ENCODE data around the gene SYNPR. TPM values are rescaled to one million over a fixed set of nuclear protein-coding genes. Genes with fewer than 3 reads are reported as not detected.

The SYNPR gene
- total RNA-seq, 6 experiments from 2014 or later, result not detected

DNA sequence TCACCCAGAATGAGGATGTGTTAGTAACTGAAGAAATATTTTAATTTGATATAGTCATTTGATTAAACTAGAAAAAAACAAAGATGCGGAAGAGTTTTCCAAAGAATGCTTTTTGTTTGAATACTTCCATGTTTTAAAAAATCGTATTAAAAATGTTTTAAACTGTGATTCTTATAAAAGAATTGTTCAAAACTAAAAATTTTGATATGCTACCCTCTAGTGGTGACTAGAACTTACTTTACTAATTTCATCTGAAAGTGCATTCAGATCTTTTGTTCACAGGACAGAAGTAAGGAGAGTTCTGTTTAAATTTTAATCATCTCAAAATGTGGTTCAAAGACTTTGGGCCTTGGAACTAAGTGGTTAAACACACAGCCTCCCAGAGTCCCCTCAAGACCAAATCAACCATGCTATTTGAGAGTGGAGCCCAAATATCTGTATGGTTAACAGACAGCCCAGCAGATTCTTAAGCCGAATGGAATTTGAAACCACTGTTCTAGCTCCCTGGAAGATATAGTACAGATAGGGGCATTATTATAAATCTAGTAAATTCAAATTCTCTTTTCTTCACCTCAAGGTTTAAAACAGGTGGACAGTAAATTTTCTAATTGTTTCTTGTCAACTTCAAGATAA lies 45.2 kb upstream of the SYNPR start:
- intact Hi-C loops (cut with DNase I), result no loop called here
- H3K4me3 ChIP-seq, result no peak overlapping the region
- H3K9me3 ChIP-seq, result no peaks in the 10 kb centered on the region
- H3K27ac ChIP-seq, result no peak overlapping the region
- TF ChIP-seq POLR2A (IDR thresholded peaks at IDR 0.05), result no peak
- TF ChIP-seq, protein P1, sequence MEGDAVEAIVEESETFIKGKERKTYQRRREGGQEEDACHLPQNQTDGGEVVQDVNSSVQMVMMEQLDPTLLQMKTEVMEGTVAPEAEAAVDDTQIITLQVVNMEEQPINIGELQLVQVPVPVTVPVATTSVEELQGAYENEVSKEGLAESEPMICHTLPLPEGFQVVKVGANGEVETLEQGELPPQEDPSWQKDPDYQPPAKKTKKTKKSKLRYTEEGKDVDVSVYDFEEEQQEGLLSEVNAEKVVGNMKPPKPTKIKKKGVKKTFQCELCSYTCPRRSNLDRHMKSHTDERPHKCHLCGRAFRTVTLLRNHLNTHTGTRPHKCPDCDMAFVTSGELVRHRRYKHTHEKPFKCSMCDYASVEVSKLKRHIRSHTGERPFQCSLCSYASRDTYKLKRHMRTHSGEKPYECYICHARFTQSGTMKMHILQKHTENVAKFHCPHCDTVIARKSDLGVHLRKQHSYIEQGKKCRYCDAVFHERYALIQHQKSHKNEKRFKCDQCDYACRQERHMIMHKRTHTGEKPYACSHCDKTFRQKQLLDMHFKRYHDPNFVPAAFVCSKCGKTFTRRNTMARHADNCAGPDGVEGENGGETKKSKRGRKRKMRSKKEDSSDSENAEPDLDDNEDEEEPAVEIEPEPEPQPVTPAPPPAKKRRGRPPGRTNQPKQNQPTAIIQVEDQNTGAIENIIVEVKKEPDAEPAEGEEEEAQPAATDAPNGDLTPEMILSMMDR (IDR thresholded peaks at IDR 0.05), result peak in 3 of 4 donors; percentile 34 to 51 (median 46)
- H3K27me3 ChIP-seq, result no peaks in the 10 kb centered on the region
- 48% methylated on average over 3 of the region's 3 CpGs for WGBS (ENCODE audit: insufficient coverage, low coverage, low lambda C conversion rate, missing lambda C conversion rate)
- no peak for ATAC-seq
- no peak for DNase-seq
- no peaks in the 10 kb centered on the region for H3K36me3 ChIP-seq
- H3K4me1 ChIP-seq, result no peaks in the 10 kb centered on the region

DNA sequence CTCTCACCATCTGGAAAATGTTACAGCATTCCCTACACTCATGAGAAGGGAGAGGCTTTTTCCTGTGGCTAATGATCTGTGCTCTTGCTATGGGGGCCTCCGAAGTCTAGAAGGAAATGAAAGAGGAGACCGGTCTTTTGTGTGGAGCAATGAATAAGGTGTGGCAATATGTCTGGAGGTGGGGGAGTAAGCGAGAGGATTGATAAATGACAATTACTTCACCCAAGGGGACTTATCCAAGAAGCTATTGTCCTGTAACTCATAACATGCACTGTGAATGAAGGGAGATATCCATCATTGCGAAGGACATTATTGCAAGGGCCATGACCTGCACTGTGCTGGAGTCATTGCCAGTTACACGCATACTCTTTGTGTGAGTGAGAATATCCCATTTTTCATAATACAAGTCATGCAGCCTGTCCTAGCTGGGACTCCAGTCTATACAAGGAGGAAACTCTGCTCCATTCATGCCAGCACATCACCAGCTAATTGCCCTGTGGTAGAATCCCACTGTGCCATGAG lies 37.7 kb upstream of the SYNPR start:
- Histone ChIP-seq H3K4me3 (no peak overlapping the region), H3K36me3 (no peaks in the 10 kb centered on the region), H3K9me3 (no peaks in the 10 kb centered on the region), H3K27ac (no peak overlapping the region), H3K4me1 (no peaks in the 10 kb centered on the region), H3K27me3 (no peaks in the 10 kb centered on the region)
- intact Hi-C loops (cut with DNase I), result no loop called here
- WGBS (ENCODE audit: insufficient coverage, low coverage, low lambda C conversion rate, missing lambda C conversion rate), result 61% methylated on average over 3 of the region's 5 CpGs
- DNase-seq, result no peak
- no peak for ATAC-seq
- no peak for TF ChIP-seq POLR2A (IDR thresholded peaks at IDR 0.05)
- TF ChIP-seq, protein P1 (IDR thresholded peaks at IDR 0.05), result no peak

DNA sequence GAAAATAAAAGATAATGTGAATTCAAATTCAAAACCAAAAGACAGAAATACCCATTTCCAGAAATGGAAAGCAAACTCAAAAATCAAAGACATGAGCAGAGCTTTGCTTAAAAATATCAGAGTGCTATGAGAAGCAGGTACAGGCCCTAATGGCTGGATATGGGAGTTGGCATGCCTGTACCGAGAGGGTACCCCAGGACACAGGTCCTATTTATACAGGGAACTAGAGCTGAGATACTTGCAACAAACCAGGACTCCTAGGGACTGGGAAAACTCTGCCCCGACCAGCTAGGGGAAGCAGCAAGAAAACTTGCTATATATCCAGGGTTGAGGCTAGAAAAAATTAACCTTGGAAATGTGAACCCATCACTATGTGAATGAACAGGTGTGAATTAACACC lies 36.0 kb upstream of the SYNPR start:
- 29% methylated on average over 2 of the region's 2 CpGs for WGBS (ENCODE audit: insufficient coverage, low coverage, low lambda C conversion rate, missing lambda C conversion rate)

DNA sequence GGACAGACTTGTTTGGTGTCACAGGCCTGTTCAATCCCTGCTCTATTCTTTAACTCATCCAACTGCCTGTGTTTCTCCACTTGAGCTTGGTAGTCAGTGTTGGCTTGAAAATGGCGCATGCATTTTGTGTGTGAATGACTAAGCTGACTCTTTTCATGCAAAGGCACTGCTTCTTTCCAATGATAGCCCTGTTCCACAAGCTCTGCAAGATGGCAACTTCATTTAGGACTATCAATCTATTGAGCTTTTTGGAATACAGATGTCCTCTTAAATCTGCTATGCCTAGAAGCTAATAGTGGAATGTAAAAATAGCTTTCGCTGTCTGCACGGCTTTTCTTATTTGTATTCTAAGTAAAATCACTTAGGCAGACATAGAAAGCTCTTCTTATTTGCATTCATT lies 33.6 kb upstream of the SYNPR start:
- DNase-seq, result no peak
- ATAC-seq, result no peak
- Histone ChIP-seq H3K9me3 (no peaks in the 10 kb centered on the region), H3K27ac (no peak overlapping the region), H3K27me3 (no peaks in the 10 kb centered on the region), H3K36me3 (no peaks in the 10 kb centered on the region), H3K4me1 (no peaks in the 10 kb centered on the region), H3K4me3 (no peak overlapping the region)
- 86% methylated on average over 3 of the region's 3 CpGs for WGBS (ENCODE audit: insufficient coverage, low coverage, low lambda C conversion rate, missing lambda C conversion rate)
- TF ChIP-seq, protein P1 (IDR thresholded peaks at IDR 0.05), result no peak
- no peak for TF ChIP-seq POLR2A (IDR thresholded peaks at IDR 0.05)
- intact Hi-C loops (cut with DNase I), result no loop called here

More for the DNA sequence above, 36.0 kb upstream of the SYNPR start:
- Histone ChIP-seq H3K27me3 (no peaks in the 10 kb centered on the region), H3K4me3 (no peak overlapping the region), H3K36me3 (no peaks in the 10 kb centered on the region), H3K27ac (no peak overlapping the region), H3K4me1 (no peaks in the 10 kb centered on the region), H3K9me3 (no peaks in the 10 kb centered on the region)
- no peak for DNase-seq
- TF ChIP-seq, protein P1 (IDR thresholded peaks at IDR 0.05), result no peak
- no peak for TF ChIP-seq POLR2A (IDR thresholded peaks at IDR 0.05)
- ATAC-seq, result no peak
- intact Hi-C loops (cut with DNase I), result no loop called here

Data from right lobe of liver (tissue), 6 donors.